IMR-90 (cell line): ENCODE measurements around the gene ABHD2. TPM values are rescaled to one million over a fixed set of nuclear protein-coding genes. Genes with fewer than 3 reads are reported as not detected.
A peak's percentile ranks its signal among the peaks of the same experiment; 100 is the strongest.

Source experiments
- ATAC-seq: fragments of 200-7000 bp; cut with Tn5 transposase; 2 replicates; pipeline ENCODE4 v1.9.1; 2020; ENCODE audit warnings: low read depth, mild to moderate bottlenecking, moderate library complexity
- BruUV-seq: library from RNA; stranded (reverse); fragments of 400-500 nt; replicated peaks from 2 replicates; lab custom pipeline; 2021; lab: Mats Ljungman, UMichigan
- CTCF ChIA-PET: fragments of 300-600 bp; formaldehyde crosslinking; extraction: SDS; loops from one replicate; lab custom pipeline; 2021; ENCODE audit warnings: antibody characterized with exemption; lab: Yijun Ruan, JAX
- POLR2A ChIA-PET: fragments of 300-600 bp; sonication (Branson Sonifier 250); formaldehyde crosslinking; loops from one replicate; lab custom pipeline; 2022; ENCODE audit warnings: antibody characterized with exemption; ENCODE audit not compliant: unreplicated experiment; lab: Charles Lee
- DNase-seq: peaks from one replicate; pipeline ENCODE4 v3.0.0; 2013
- H2AFZ ChIP-seq: replicated peaks from 2 replicates; pipeline ENCODE3; 2013; ENCODE audit warnings: low read length, mild to moderate bottlenecking; ENCODE audit not compliant: poor library complexity
- H2AK5ac ChIP-seq: 2 replicates; pipeline ENCODE4 v1.6.1; 2013; ENCODE audit warnings: low read depth, low read length, inconsistent platforms
- H2AK9ac ChIP-seq: replicated peaks from 2 replicates; pipeline ENCODE3; 2013; ENCODE audit warnings: mild to moderate bottlenecking, low read depth, low read length, moderate library complexity; ENCODE audit not compliant: poor library complexity
- H2BK120ac ChIP-seq: 2 replicates; pipeline ENCODE4 v1.6.1; 2013; ENCODE audit warnings: low read depth, low read length, inconsistent platforms
- H2BK15ac ChIP-seq: 3 replicates; pipeline ENCODE4 v1.6.1; 2013; ENCODE audit warnings: low read depth, low read length, inconsistent platforms
- H2BK20ac ChIP-seq: 2 replicates; pipeline ENCODE4 v1.6.1; 2013; ENCODE audit warnings: low read depth, mild to moderate bottlenecking, inconsistent platforms, low read length, moderate library complexity
- H2BK5ac ChIP-seq: 2 replicates; pipeline ENCODE4 v1.6.1; 2013; ENCODE audit warnings: mild to moderate bottlenecking, low read depth, low read length, inconsistent platforms; ENCODE audit not compliant: poor library complexity, severe bottlenecking
- H3K14ac ChIP-seq: replicated peaks from 2 replicates; pipeline ENCODE4 v1.6.1; 2013; ENCODE audit warnings: low read depth, low read length, inconsistent platforms
- H3K18ac ChIP-seq: 2 replicates; pipeline ENCODE4 v1.6.1; 2013; ENCODE audit warnings: low read depth, low read length, control low read depth
- H3K23ac ChIP-seq: 2 replicates; pipeline ENCODE4 v1.6.1; 2013; ENCODE audit warnings: low read depth, low read length, inconsistent platforms
- H3K27ac ChIP-seq: 2 replicates; pipeline ENCODE4 v1.5.1; 2013; ENCODE audit warnings: mild to moderate bottlenecking, control low read depth, low read length; ENCODE audit not compliant: insufficient read depth
- H3K27me3 ChIP-seq: 2 replicates; pipeline ENCODE4 v1.6.1; 2013; ENCODE audit warnings: low read length; ENCODE audit not compliant: control insufficient read depth, insufficient read depth
- H3K36me3 ChIP-seq: 2 replicates; pipeline ENCODE4 v1.6.1; 2013; ENCODE audit warnings: low read length, mixed read lengths; ENCODE audit not compliant: control insufficient read depth, insufficient read depth
- H3K4ac ChIP-seq: 2 replicates; pipeline ENCODE4 v1.6.1; 2013; ENCODE audit warnings: low read depth, low read length, inconsistent platforms
- H3K4me1 ChIP-seq: 2 replicates; pipeline ENCODE4 v1.6.1; 2013; ENCODE audit warnings: low read length, mixed read lengths; ENCODE audit not compliant: control insufficient read depth, insufficient read depth
- H3K4me2 ChIP-seq: 2 replicates; pipeline ENCODE4 v1.6.1; 2013; ENCODE audit warnings: low read depth, mild to moderate bottlenecking, control low read depth, low read length, moderate library complexity
- H3K4me3 ChIP-seq: 2 replicates; pipeline ENCODE4 v1.5.1; 2013; ENCODE audit warnings: low read depth, mild to moderate bottlenecking, control low read depth, low read length, moderate library complexity; ENCODE audit not compliant: insufficient read depth
- H3K56ac ChIP-seq: 2 replicates; pipeline ENCODE4 v1.6.1; 2013; ENCODE audit warnings: low read length, inconsistent platforms; ENCODE audit not compliant: insufficient read depth; ENCODE audit errors: extremely low read depth
- H3K79me1 ChIP-seq, 2 experiments: 2 replicates each; pipeline ENCODE4 v1.6.1; 2013; ENCODE audit warnings: low read length in 2 of 2, inconsistent platforms in 1 of 2, low read depth in 1 of 2
- H3K9ac ChIP-seq: 2 replicates; pipeline ENCODE4 v1.6.1; 2013; ENCODE audit warnings: low read depth, low read length, control low read depth
- H3K9me1 ChIP-seq: 2 replicates; pipeline ENCODE4 v1.6.1; 2013; ENCODE audit warnings: low read length, inconsistent platforms; ENCODE audit not compliant: insufficient read depth
- H3K9me3 ChIP-seq: 2 replicates; pipeline ENCODE4 v1.6.1; 2013; ENCODE audit warnings: low read length; ENCODE audit not compliant: control insufficient read depth, insufficient read depth
- H4K20me1 ChIP-seq: 2 replicates; pipeline ENCODE4 v1.6.1; 2013; ENCODE audit warnings: low read length, inconsistent platforms; ENCODE audit not compliant: insufficient read depth
- H4K5ac ChIP-seq: 2 replicates; pipeline ENCODE4 v1.6.1; 2013; ENCODE audit warnings: mild to moderate bottlenecking, low read depth, low read length, control low read depth
- H4K8ac ChIP-seq, 2 experiments: 2 replicates each; pipeline ENCODE4 v1.6.1; 2013; ENCODE audit warnings: low read depth in 2 of 2, low read length in 2 of 2, control low read depth in 1 of 2, inconsistent platforms in 1 of 2
- H4K91ac ChIP-seq: 2 replicates; pipeline ENCODE4 v1.6.1; 2013; ENCODE audit warnings: low read depth, low read length, inconsistent platforms; ENCODE audit not compliant: insufficient read depth
- BHLHE40 ChIP-seq: fragments of 150-350 bp; IDR thresholded peaks from 2 replicates; pipeline ENCODE4 v1.6.1; 2016; ENCODE audit warnings: mild to moderate bottlenecking, low read depth, low read length
- CEBPB ChIP-seq: IDR thresholded peaks from 2 replicates; pipeline ENCODE4 v1.6.1; 2012; ENCODE audit warnings: low read depth, low read length, improper control_type of control experiment
- FOS ChIP-seq: fragments of 150-350 bp; IDR thresholded peaks from 2 replicates; pipeline ENCODE4 v1.6.1; 2016; ENCODE audit warnings: low read depth, low read length
- WGBS, 2 experiments: methylation state at CpG; one replicate each; pipeline versions ENCODE4 v1.1.5 to v1.1.7; 2013; ENCODE audit warnings: missing lambda C conversion rate in 2 of 2; ENCODE audit not compliant: insufficient read length in 1 of 2; ENCODE audit errors: extremely low coverage in 2 of 2; 5-methylcytosine and 5-hydroxymethylcytosine counted together
- dilution Hi-C: fragments of 300-500 bp; cut with HindIII; formaldehyde crosslinking; loops from one replicate; pipeline ENCODE4 v1.14.3; 2018; ENCODE audit warnings: low sequenced_read_pairs; ENCODE audit not compliant: unreplicated experiment
- in situ Hi-C: fragments of 300-500 bp; cut with MboI; formaldehyde crosslinking; loops from 3 replicates; pipeline ENCODE4 v1.14.3; 2019; ENCODE audit warnings: low sequenced_read_pairs, inconsistent platforms, mixed read lengths
- intact Hi-C: fragments of 100-400 bp; cut with micrococcal nuclease; formaldehyde crosslinking; loops from 2 replicates; pipeline ENCODE4 v1.10.0; 2022
- polyA plus RNA-seq, 3 experiments: library from polyadenylated mRNA; depleted of rRNA; stranded (reverse); fragments of >200 nt; gene quantifications; 2 replicates each; pipeline ENCODE4 v1.2.3, GENCODE V29; 2012; ENCODE audit warnings: low replicate concordance in 1 of 3
- total RNA-seq: library from RNA; depleted of rRNA; stranded (reverse); fragments of >200 nt; gene quantifications from 2 replicates; pipeline ENCODE4 v1.2.3, GENCODE V29; 2012

ABHD2 gene
- total and polyA plus RNA-seq, 2 of the 4 experiments (the other 2 are of a cell fraction) = 31.2 to 62.9 TPM

DNA sequence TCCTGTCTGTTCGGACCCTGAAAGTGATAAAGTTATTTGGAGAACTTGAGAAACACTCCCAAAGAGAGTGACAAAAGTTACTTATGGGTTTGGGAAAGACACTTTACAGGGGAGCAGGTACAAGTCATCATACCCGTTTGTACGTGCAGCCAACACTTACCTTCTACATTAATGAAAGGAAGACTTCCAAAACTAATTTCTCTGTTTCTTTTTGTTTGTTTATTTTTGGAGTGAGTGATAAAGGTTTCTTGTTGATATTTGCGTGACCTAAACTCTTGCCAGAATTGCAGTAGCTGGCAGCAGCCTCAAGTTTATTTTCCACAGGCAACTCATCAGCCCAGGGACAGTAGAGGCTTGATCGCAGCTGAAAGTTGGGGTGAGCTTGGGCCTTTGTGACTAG, 8.4 kb downstream of the ABHD2 start:
- ChIA-PET CTCF (interaction anchor here (0.5 to 1.6 kb wide), 2 partner anchors 9 to 75 kb away, joined by 5 to 7 read pairs; partner anchors contain the start of gene ABHD2), POLR2A (no interaction called here)
- Histone ChIP-seq H2BK120ac (peak overlapping the region; percentile 5; the same call in 1 of the 2 replicates), H3K9me3 (no peaks in the 10 kb centered on the region), H3K9ac (no peak overlapping the region), H3K36me3 (peaks cover 2% of the 10 kb centered on the region; the same call in 1 of the 2 replicates), H2BK5ac (peak overlapping the region; percentile 40), H3K4ac (no peak overlapping the region; the same call in 1 of the 2 replicates), H2BK15ac (0 out of 3 replicates have a peak overlapping the region, but pooled peaks have one; percentile 55), H3K14ac (0 out of 2 replicates have a peak overlapping the region, but pooled peaks have one; percentile 19), H4K91ac (0 out of 2 replicates have a peak overlapping the region, but pooled peaks have one; percentile 2), H2BK20ac (peak overlapping the region; percentile 33; the same call in 1 of the 2 replicates), H3K27ac (no peak overlapping the region), H3K56ac (no peak overlapping the region), H3K23ac (no peak overlapping the region; the same call in 1 of the 2 replicates), H4K8ac (peak overlapping the region in 1 of 2 experiments; percentile 0; a peak in 1 of 4 replicates), H4K5ac (no peak overlapping the region; the same call in 1 of the 2 replicates), H3K9me1 (peaks cover 22% of the 10 kb centered on the region), H3K4me1 (peaks cover 26% of the 10 kb centered on the region), H2AK5ac (no peak overlapping the region; the same call in 1 of the 2 replicates), H3K4me2 (peak overlapping the region; percentile 62; the same call in 1 of the 2 replicates), H3K79me1 (peaks cover 34 to 75% of the 10 kb centered on the region in 2 experiments), H4K20me1 (peaks cover 2% of the 10 kb centered on the region; the same call in 1 of the 2 replicates), H2AFZ (no peak overlapping the region), H2AK9ac (no peak overlapping the region), H3K4me3 (no peak overlapping the region), H3K27me3 (no peaks in the 10 kb centered on the region), H3K18ac (peak overlapping the region; percentile 58; the same call in 1 of the 2 replicates)
- intact Hi-C loops = no loop called here
- dilution Hi-C loops = no loop called here
- BruUV-seq = no TSS peak
- TF ChIP-seq CEBPB = 0 out of 2 replicates have a peak, but pooled peaks have one; percentile 10
- peak; percentile 29; the same call in 1 of the 2 replicates for TF ChIP-seq BHLHE40
- TF ChIP-seq FOS = no peak
- ATAC-seq = peak; percentile 28; the same call in 1 of the 2 replicates
- in situ Hi-C loops = no loop called here
- no CpG with 5 or more reads among the region's 5 CpGs for WGBS, 2 experiments
- DNase-seq = peak; percentile 68
